ENCODE measurements around the gene AGBL1.
A peak's percentile ranks its signal among the peaks of the same experiment; 100 is the strongest.
"Not testable (repeated sequence)": the region's sequence is repeated elsewhere in the genome, so short reads cannot be mapped to it uniquely, and the experiment has no call there.

Gene AGBL1

GRCh38 chr15:86988033-86988432 is 908.4 kb downstream of the AGBL1 start:
- Histone ChIP-seq H3K9ac (ENCODE audit: low read depth, low read length) (no peak overlapping the region), H3K4me1 (ENCODE audit: insufficient read depth, low read length) (peaks cover 27% of the 10 kb centered on the region), H3K36me3 (ENCODE audit: insufficient read depth, low read length) (no peaks in the 10 kb centered on the region), H3K27me3 (ENCODE audit: insufficient read depth, low read length) (no peaks in the 10 kb centered on the region), H3K4me3 (ENCODE audit: low read length) (no peak overlapping the region), H3K9me3 (ENCODE audit: insufficient read depth, low read depth, low read length) (no peaks in the 10 kb centered on the region), H3K27ac (ENCODE audit: low read depth, low read length) (peak overlapping the region; percentile 29; the same call in 1 of the 2 replicates)
- WGBS, result 44% methylated on average over 4 of the region's 4 CpGs

GRCh38 chr15:87021751-87022150 is 942.1 kb downstream of the AGBL1 start:
- Histone ChIP-seq H3K36me3 (ENCODE audit: insufficient read depth, low read length) (no peaks in the 10 kb centered on the region), H3K27ac (ENCODE audit: low read depth, low read length) (no peak overlapping the region), H3K4me3 (ENCODE audit: low read length) (no peak overlapping the region), H3K9me3 (ENCODE audit: insufficient read depth, low read depth, low read length) (peaks cover 6% of the 10 kb centered on the region; the same call in 1 of the 2 replicates), H3K4me1 (ENCODE audit: insufficient read depth, low read length) (no peaks in the 10 kb centered on the region), H3K9ac (ENCODE audit: low read depth, low read length) (no peak overlapping the region), H3K27me3 (ENCODE audit: insufficient read depth, low read length) (no peaks in the 10 kb centered on the region)
- 96% methylated on average over 2 of the region's 2 CpGs for WGBS

DNA sequence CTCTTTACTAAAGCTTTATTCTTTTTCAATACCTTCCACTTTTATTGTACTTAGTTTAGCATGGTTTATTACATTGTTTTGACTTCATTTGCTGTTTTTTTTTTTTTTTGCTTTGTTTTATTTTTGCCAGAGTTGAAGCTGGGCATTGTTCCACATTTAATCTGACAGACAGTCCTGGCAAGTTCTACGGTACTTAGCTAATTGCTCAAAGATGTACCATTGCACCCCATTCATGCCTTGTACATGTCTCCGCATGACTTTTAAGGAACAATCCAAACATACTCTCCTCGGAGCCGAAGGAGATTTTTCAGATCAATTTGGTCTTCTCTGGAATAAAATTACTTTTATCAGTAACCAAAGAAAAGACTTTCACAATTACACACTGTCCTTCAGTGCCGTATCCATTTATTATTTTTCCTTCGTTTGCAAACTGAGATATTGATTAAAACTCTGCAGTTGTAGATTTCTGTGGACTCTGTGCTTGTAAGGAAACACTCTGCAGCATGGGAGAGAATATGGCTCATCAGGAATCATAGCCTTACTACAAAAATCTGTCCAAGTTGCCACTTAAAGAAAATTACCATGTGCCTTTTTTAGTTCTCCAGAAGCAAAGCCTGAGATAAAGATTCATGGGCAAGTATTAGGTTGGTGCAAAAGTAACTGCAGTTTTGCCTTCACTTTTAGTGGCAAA is 952.0 kb downstream of the AGBL1 start:
- H3K27me3 ChIP-seq (ENCODE audit: insufficient read depth, low read length), result no peaks in the 10 kb centered on the region
- H3K36me3 ChIP-seq (ENCODE audit: insufficient read depth, low read length), result no peaks in the 10 kb centered on the region
- H3K4me1 ChIP-seq (ENCODE audit: insufficient read depth, low read length), result peaks cover 9% of the 10 kb centered on the region; the same call in 1 of the 2 replicates
- H3K27ac ChIP-seq (ENCODE audit: low read depth, low read length), result no peak overlapping the region
- peaks cover 3% of the 10 kb centered on the region; the same call in 1 of the 2 replicates for H3K9me3 ChIP-seq (ENCODE audit: insufficient read depth, low read depth, low read length)
- no peak overlapping the region for H3K4me3 ChIP-seq (ENCODE audit: low read length)
- WGBS, result 97% methylated on average over 6 of the region's 6 CpGs
- no peak overlapping the region for H3K9ac ChIP-seq (ENCODE audit: low read depth, low read length)

- H3K4me1 ChIP-seq (ENCODE audit: insufficient read depth, low read length), result peaks cover 9% of the 10 kb centered on the region; the same call in 1 of the 2 replicates
- no peaks in the 10 kb centered on the region for H3K36me3 ChIP-seq (ENCODE audit: insufficient read depth, low read length)
- no peaks in the 10 kb centered on the region for H3K9me3 ChIP-seq (ENCODE audit: insufficient read depth, low read depth, low read length)
- no peak overlapping the region for H3K4me3 ChIP-seq (ENCODE audit: low read length)
- no peaks in the 10 kb centered on the region for H3K27me3 ChIP-seq (ENCODE audit: insufficient read depth, low read length)
- 74% methylated on average over 6 of the region's 6 CpGs for WGBS
- no peak overlapping the region for H3K9ac ChIP-seq (ENCODE audit: low read depth, low read length)
- H3K27ac ChIP-seq (ENCODE audit: low read depth, low read length), result no peak overlapping the region
Measured at GRCh38 chr15:87032295-87032694, 952.6 kb downstream of the AGBL1 start.

DNA sequence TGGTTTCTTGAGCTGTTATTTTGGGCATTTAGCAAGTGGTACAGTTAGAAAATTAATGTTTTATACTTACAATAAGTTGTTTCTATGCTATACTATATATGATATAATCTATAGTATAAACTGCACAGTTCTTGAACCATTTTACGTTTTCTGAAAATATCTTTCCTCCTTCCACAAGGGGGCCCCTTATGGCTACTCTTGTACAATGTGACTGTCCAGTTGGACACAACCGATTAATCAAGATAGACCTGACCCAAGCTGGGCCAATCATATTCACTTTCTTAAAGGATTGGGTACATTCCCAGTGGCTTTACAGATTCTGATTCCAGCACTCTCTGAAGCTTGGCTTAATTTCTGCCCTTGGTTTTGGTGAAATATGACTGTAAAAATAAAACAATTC is 953.4 kb downstream of the AGBL1 start:
- Histone ChIP-seq H3K27ac (ENCODE audit: low read depth, low read length) (no peak overlapping the region), H3K36me3 (ENCODE audit: insufficient read depth, low read length) (no peaks in the 10 kb centered on the region), H3K9me3 (ENCODE audit: insufficient read depth, low read depth, low read length) (no peaks in the 10 kb centered on the region), H3K27me3 (ENCODE audit: insufficient read depth, low read length) (no peaks in the 10 kb centered on the region), H3K4me3 (ENCODE audit: low read length) (no peak overlapping the region), H3K9ac (ENCODE audit: low read depth, low read length) (no peak overlapping the region), H3K4me1 (ENCODE audit: insufficient read depth, low read length) (peaks cover 11% of the 10 kb centered on the region; the same call in 1 of the 2 replicates)
- WGBS, result 88% methylated on average over 2 of the region's 2 CpGs

- Histone ChIP-seq H3K36me3 (ENCODE audit: insufficient read depth, low read length) (no peaks in the 10 kb centered on the region), H3K9me3 (ENCODE audit: insufficient read depth, low read depth, low read length) (no peaks in the 10 kb centered on the region), H3K4me1 (ENCODE audit: insufficient read depth, low read length) (peaks cover 13% of the 10 kb centered on the region; the same call in 1 of the 2 replicates), H3K9ac (ENCODE audit: low read depth, low read length) (no peak overlapping the region), H3K4me3 (ENCODE audit: low read length) (no peak overlapping the region), H3K27me3 (ENCODE audit: insufficient read depth, low read length) (no peaks in the 10 kb centered on the region), H3K27ac (ENCODE audit: low read depth, low read length) (no peak overlapping the region)
- no CpG with 5 or more reads among the region's 16 CpGs for WGBS
Measured at GRCh38 chr15:87034886-87035285, 955.2 kb downstream of the AGBL1 start.

DNA sequence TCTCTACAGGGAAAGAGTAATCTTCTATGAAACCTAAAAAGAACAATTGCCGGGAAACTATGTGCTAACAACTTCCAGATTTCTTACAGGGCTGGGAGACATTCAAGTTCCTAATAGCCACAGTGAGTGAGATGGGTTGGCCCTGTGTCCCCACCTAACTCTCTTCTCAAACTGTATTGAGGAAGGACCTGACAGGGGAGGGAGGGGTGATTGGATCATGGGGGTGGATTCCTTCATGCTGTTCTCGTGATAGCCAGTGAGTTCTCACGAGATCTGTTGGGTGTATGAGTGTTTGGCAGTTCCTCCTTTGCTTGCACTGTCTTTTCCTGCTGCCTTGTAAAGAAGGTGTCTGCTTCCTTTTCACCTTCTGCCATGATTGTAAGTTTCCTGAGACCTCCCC is 958.7 kb downstream of the AGBL1 start:
- no peaks in the 10 kb centered on the region for H3K27me3 ChIP-seq (ENCODE audit: insufficient read depth, low read length)
- 0 out of 2 replicates have a peak, but pooled peaks cover 8% of the 10 kb centered on the region for H3K4me1 ChIP-seq (ENCODE audit: insufficient read depth, low read length)
- H3K36me3 ChIP-seq (ENCODE audit: insufficient read depth, low read length), result no peaks in the 10 kb centered on the region
- H3K27ac ChIP-seq (ENCODE audit: low read depth, low read length), result no peak overlapping the region
- 58% methylated on average over 3 of the region's 3 CpGs for WGBS
- no peak overlapping the region for H3K9ac ChIP-seq (ENCODE audit: low read depth, low read length)
- H3K4me3 ChIP-seq (ENCODE audit: low read length), result no peak overlapping the region
- no peaks in the 10 kb centered on the region for H3K9me3 ChIP-seq (ENCODE audit: insufficient read depth, low read depth, low read length)

DNA sequence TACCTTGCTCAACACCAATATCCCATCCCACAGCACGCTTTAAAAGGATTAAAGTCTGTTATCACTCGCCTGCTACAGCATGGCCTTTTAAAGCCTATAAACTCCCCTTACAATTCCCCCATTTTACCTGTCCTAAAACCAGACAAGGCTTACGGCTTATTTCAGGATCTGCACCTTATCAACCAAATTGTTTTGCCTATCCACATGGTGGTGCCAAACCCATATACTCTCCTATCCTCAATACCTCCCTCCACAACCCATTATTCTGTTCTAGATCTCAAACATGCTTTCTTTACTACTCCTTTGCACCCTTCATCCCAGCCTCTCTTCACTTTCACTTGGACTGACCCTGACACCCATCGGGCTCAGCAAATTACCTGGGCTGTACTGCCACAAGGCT is 962.9 kb downstream of the AGBL1 start:
- not testable (repeated sequence) for H3K36me3 ChIP-seq (ENCODE audit: insufficient read depth, low read length); H3K9ac ChIP-seq (ENCODE audit: low read depth, low read length); H3K27me3 ChIP-seq (ENCODE audit: insufficient read depth, low read length); H3K4me1 ChIP-seq (ENCODE audit: insufficient read depth, low read length); H3K27ac ChIP-seq (ENCODE audit: low read depth, low read length); H3K4me3 ChIP-seq (ENCODE audit: low read length); H3K9me3 ChIP-seq (ENCODE audit: insufficient read depth, low read depth, low read length)
- 94% methylated on average over 4 of the region's 4 CpGs for WGBS

DNA sequence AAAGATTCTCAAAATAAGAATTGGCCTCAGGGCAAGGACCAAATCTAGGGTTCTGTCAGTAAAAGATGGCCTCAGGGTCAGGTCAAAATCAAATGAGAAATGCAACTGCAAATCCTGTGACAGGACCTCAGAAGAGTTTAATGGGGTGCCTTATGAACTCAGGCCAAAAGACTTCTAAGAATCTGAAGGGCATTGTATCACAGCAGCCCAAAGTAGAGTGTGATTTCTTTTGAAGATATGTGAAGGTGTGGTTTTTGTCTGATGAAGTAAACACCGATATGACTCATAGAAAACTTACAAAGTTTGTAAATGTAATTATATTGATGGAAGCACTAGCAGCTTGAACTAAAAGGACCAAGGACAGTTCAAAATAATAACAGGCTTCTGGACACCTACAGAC is 966.1 kb downstream of the AGBL1 start:
- Histone ChIP-seq H3K4me3 (ENCODE audit: low read length) (no peak overlapping the region), H3K27ac (ENCODE audit: low read depth, low read length) (no peak overlapping the region), H3K9me3 (ENCODE audit: insufficient read depth, low read depth, low read length) (no peaks in the 10 kb centered on the region), H3K4me1 (ENCODE audit: insufficient read depth, low read length) (no peaks in the 10 kb centered on the region), H3K27me3 (ENCODE audit: insufficient read depth, low read length) (peaks cover 2% of the 10 kb centered on the region; the same call in 1 of the 2 replicates), H3K36me3 (ENCODE audit: insufficient read depth, low read length) (no peaks in the 10 kb centered on the region), H3K9ac (ENCODE audit: low read depth, low read length) (no peak overlapping the region)
- 100% methylated on average over 1 of the region's 1 CpG for WGBS

GRCh38 chr15:87047203-87047965 is 967.7 kb downstream of the AGBL1 start:
- Histone ChIP-seq H3K9ac (ENCODE audit: low read depth, low read length) (no peak overlapping the region), H3K36me3 (ENCODE audit: insufficient read depth, low read length) (no peaks in the 10 kb centered on the region), H3K9me3 (ENCODE audit: insufficient read depth, low read depth, low read length) (no peaks in the 10 kb centered on the region), H3K4me3 (ENCODE audit: low read length) (no peak overlapping the region), H3K4me1 (ENCODE audit: insufficient read depth, low read length) (no peaks in the 10 kb centered on the region), H3K27me3 (ENCODE audit: insufficient read depth, low read length) (peaks cover 2% of the 10 kb centered on the region; the same call in 1 of the 2 replicates), H3K27ac (ENCODE audit: low read depth, low read length) (no peak overlapping the region)
- WGBS, result 93% methylated on average over 4 of the region's 4 CpGs
